Medulla oblongata (tissue), 1 donor: ENCODE data around the gene MANBA.
"Not testable (repeated sequence)": the region's sequence is repeated elsewhere in the genome, so short reads cannot be mapped to it uniquely, and the experiment has no call there.

ENCODE experiments used
- DNase-seq: peaks from one replicate; pipeline ENCODE4 v3.0.0-alpha.2; 2015; ENCODE audit errors: extremely low spot score

The MANBA gene

DNA sequence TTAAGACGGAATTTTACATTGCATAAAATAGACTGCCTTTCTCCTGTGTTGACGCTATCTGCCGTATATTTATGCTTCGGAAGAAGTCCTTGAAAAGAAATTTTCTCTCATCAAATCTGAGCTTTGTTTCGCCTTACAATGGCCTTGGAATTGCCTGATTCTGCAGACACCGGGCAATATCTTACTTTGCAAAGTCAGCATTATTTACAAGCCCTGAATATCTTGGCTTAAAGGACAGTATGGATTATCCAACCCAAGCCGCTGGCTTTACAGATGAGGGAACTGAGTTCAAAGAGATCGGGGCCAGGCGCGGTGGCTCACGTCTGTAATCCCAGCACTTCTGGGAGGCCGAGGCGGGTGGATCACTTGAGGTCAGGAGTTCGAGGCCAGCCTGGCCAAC, 1.1 kb upstream of the MANBA start:
- DNase-seq = no peak

DNA sequence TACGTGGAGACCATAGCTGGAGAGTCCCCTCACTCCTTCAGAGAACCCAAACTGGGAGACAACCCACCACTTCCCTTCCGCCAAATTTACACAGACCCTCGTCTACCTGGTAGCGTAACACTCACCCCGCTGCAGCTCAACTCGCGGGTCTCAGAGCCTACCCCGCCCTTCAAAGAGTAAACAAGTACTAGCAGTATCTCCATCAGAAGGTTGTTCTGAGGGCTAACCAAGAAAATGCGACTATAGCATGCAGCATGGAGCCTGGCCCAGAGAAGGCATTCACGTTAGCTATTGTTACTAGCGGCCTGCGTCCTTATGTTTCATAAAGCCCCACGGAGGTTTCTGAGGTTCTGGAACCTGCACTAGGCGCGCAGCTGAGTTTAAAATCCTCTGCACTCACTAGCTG, 531 bp upstream of the MANBA start:
- peak; percentile 35 for DNase-seq

- DNase-seq = peak; percentile 89
Measured at GRCh38 chr4:102759831-102760644, 730 bp downstream of the MANBA start.

DNA sequence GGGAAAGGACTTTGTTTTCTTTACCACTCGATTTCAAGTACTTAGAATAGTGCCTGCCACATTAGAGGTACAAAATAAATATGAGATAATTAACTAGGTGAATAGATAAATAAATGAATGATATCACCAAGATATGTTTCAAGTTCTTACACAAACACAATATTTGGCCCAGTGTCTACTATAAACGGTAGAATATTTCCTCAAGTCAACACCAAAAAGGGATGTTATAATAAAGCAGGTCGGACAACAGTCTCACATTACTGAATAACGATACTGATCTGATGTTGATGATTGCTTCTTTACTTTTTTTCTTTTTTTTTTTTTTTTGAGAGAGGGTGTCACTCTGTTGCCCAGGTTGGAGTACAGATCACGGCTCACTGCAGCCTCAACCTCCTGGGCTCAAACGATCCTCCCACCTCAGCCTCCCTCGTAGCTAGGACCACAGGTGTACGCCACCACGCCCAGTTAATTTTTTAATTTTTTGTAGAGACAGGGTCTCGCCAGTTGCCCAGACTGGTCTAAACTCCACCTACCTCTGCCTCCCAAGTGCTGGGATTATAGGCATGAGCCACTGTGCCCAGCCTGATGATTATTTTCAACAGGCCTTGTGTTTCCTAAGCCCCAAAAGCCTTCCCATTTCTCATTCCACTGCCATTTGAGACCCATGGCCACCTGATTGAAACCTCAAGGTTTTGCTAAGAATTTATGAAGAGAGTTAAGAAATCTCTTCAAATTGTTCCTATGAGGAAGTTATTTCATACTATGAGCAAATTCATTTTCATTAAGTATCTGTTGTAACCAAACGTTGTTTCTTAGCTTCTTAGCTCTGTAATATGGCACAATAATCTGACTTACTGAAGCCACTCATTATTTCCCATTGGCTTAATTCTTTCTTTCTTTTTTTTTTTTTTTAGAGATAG, 2.3 kb downstream of the MANBA start:
- no peak for DNase-seq

- DNase-seq = no peak
Measured at GRCh38 chr4:102757681-102758080, 3.1 kb downstream of the MANBA start.

GRCh38 chr4:102754044-102754443, 6.7 kb downstream of the MANBA start:
- DNase-seq = no peak

DNA sequence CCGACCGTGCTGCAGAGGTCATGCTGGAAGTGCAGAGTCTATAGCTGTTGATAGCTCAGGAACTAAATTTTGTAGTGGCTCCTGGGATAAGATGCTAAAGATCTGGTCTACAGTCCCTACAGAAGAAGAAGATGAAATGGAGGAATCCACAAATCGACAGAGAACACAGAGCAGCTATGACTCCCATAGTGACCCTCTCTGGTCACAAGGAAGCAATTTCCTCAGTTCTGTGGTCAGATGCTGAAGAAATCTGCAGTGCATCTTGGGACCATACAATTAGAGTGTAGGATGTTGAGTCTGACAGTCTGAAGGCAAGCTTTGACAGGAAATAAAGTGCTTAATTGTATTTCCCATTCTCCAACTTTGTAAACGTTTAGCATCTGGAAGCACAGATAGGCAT, 8.8 kb downstream of the MANBA start:
- DNase-seq = no peak

- peak; percentile 52 for DNase-seq
Measured at GRCh38 chr4:102743352-102743751, 17.4 kb downstream of the MANBA start.

DNA sequence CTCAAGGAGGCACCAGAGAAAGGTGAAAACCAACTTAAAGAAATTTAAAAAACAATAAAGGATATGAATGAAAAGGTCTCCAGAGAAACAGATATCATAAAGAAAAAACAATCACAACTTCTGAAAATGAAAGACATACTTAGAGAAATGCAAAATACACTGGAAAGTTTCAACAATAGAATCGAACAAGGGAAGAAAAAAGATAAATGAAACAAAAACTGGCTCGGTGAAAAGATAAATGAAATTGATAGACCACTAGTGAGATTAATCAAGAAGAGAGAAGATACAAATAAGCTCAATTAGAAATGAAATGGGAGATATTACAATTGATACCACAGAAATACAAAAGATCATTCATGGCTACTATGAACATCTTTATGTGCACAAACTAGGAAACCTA, 22.0 kb downstream of the MANBA start:
- not testable (repeated sequence) for DNase-seq

DNA sequence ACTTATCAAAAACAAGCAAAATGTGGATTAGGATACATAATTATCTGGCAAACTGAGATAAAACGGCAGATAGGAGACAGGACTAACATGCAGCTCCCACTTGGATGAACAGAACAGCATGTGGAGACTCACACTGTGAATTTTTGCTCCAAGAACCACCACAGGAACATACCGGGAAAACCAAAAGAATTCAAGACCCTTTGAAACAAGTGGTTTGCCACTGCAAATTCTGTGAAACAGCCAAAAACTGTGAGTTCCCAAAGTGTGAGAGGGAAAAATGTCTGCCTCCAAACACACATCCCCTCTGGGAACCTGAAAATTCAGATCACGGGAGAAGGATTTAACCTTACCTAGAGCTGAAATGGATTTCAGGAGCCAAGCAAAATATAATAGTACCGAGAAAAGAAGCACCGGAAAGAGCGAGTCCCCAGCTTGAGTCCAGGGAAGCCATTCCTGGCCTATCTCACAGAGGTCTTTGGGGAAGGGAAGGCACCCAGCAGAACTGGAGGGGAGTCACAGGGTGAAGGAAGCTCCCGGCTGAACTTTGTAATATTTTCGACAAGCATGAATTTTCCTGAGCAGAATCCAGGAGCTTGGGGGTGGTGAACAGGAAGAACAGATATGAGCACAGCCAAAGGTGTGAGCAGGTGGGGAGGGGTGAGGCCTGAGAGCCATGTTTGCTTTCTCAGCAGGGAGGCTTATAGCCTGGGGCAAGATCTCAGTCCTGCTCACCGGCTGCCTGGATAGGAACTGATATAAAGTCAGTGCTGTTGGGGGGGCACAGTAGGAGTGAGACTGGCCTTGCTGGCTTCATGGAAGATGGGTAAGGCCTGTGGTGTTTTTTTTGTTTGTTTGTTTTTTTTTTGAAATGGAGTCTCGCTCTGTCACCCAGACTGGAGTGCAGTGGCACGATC, 23.9 kb downstream of the MANBA start:
- DNase-seq = no peak

GRCh38 chr4:102735582-102735981, 25.2 kb downstream of the MANBA start:
- DNase-seq = no peak

DNA sequence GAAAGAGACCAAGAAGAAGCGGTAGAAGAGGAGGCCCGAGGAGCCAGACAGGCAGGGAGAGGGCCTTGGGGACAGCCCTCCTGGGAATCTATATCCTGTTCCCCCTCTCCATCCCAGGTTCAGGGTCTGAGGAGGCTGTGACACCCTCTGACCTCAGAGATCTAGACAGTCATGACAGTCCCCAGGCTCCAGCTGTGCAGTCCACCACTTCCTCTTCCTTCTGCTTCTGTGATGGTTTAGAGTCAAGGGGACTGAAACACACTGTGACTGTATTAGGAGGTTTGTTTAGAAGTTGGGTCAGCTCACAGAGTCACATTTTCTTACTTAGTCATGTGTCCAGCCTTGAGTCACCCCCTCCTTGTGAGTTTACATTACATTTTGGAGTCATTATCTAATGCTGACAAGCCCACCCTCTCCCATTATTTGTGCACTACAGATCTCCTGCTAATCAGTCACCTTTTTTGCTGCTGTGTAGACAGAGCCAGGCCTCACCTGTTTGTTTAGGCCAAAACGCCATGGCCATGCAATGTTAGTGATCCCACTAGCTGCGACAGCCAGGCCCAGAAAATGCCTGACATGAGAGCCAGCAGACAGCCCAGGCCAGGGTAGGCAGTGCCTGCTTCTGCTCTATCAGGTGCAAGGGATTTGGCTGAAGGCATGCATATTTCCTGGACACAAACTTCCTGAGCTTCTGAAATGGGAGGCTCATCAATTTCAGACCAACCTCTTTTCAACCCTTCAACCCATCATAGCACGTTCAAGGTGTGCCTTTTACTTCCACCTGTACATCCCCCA, 26.0 kb downstream of the MANBA start:
- no peak for DNase-seq

- no peak for DNase-seq
Measured at GRCh38 chr4:102734116-102734515, 26.7 kb downstream of the MANBA start.

DNA sequence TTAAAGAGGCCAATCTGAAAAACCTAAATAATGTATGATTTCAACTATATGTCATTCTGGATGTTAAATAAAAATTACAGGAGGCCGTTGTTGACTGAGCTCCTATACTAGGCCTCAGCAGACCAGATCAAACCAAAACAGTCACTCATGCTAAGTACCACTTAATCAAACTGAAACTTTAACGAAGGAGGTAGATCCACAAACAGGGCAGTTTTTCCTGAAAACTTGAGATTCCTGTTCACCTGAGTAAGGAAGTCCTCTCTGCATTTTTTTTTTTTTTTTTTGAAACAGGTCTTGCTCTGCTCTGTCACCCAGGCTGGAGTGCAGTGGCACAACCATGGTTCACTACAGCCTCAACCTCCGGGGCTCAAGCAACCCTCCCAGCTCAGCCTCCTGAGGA, 27.7 kb downstream of the MANBA start:
- no peak for DNase-seq

DNA sequence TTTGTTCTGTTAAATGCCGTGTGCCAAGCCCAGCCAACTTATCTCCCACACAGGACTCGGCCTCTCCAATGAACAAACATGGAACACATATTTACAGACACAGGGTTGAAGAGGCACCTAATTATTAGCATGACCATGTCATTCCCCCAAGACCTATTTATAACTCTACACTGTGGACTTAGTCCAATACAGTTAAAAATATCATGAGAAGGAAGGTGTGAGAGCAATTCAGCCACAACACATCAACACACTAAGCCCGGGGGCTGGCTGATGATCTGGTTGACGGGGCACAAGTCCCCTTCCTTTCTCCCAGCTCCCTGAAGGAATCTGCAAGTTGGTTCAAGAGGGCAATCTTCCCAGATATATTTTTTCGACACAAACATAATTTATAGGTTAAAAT, 28.1 kb downstream of the MANBA start:
- DNase-seq = no peak

GRCh38 chr4:102730968-102731533, 29.7 kb downstream of the MANBA start:
- no peak for DNase-seq

GRCh38 chr4:102729486-102729885, 31.3 kb downstream of the MANBA start:
- not testable (repeated sequence) for DNase-seq

- DNase-seq = not testable (repeated sequence)
Measured at GRCh38 chr4:102726919-102727318, 33.8 kb downstream of the MANBA start.

DNA sequence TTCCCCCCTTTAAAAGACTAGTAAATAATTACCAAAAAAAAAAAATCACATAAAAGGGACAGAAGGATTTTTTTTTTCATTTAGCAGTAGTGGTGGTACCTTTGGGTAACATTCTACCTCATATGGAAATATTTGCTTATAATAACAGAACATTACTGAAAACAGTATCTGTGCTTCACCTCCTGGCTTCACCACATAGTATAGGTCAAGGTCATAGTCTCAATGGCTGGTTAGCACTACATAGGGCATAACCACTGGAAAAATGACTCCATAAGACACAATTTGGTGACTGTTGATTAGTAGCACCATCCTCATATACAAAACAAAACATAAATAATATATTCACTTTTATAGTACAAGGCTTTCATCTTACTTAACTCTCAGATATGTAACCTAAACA, 34.7 kb downstream of the MANBA start:
- DNase-seq = no peak

- DNase-seq = no peak
Measured at GRCh38 chr4:102725229-102725628, 35.5 kb downstream of the MANBA start.

- no peak for DNase-seq
Measured at GRCh38 chr4:102723511-102723910, 37.3 kb downstream of the MANBA start.
